CD4-positive, alpha-beta T cell treated with Interleukin-15 for 4 hours (primary cell): ENCODE measurements around the gene VGF.
A peak's percentile ranks its signal among the peaks of the same experiment; 100 is the strongest.

Experiments used
- DNase-seq: peaks from one replicate; pipeline ENCODE4 v3.0.0-alpha.2; 2020; ENCODE audit warnings: low spot score

VGF gene

GRCh38 chr7:101165958-101166647, 734 bp upstream of the VGF start:
- no peak for DNase-seq

GRCh38 chr7:101164071-101164840, 1.1 kb downstream of the VGF start:
- no peak for DNase-seq

DNA sequence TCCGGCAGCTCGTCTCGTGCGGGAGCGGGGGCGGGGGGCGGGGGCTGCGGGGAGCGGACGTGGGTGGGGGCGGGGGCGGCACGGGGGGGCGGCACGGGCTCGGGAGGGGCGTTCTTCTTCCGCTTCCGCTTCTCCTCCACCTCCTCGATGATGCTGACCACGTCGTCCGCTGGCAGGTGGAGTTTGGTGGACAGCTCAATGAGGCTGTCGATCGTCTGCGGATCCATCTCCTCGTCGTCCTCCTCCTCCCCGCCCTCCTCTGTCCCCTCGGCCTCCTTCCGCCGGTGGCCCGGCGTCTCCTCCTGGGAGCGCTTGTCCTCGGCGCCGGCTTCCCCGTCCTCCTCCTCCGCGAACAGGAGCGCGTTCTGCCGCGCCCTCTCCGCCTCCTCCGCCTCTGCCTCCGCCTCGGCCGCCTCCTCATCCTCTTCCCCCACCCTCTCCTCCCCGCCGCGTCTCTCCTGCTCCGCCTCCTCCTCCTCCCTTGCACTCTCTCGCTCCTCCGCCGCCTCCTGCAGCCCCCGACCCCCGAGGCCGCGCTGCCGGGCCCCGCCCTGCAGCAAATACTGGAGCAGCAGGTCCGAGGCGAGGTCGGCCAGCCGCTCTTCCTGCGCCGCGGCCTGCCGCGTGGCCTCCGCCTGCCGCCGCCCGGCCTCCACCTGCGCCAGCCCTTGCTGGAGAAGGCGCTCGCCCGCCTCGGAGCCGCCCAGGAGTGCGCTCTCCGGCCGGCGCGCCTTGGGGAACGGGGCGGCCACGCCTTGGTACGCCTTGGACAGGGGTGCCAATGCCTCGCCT, 1.9 kb downstream of the VGF start:
- DNase-seq: no peak

DNA sequence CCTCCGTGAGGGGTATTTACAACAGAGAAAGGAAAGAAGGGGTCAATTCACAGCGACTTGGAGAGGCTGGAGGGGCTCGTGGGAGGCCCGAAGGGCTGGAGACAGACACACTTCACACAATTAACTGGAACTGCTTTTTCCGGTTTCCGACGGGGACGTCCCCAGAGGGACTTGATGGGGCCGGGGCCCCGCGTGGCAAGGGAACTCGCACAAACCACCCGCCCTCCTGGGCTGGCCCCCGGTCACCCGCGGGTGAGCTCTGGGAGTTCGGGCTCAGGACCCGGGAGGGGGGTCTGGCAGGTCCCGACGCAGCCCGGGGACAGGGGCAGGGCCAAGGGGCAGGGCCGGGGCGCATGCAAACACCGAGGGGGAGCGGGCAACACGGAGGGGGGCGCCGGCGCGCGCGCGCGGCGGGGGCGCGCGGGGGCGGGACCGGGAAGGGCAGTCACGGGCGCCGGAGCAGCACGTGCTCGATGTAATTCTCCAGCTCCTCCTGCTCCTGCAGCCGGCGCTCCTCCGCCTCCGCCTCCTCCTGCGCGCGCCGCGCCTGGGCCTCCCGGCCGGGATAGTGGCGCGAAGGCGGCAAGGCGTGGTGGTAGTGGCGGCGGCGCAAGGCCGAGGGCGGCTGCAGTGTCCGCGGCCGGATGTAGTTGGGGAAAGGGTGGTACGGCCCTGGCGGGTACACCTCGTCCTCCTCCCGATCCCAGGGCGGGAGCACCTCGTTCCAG, 2.7 kb downstream of the VGF start:
- DNase-seq: no peak

DNA sequence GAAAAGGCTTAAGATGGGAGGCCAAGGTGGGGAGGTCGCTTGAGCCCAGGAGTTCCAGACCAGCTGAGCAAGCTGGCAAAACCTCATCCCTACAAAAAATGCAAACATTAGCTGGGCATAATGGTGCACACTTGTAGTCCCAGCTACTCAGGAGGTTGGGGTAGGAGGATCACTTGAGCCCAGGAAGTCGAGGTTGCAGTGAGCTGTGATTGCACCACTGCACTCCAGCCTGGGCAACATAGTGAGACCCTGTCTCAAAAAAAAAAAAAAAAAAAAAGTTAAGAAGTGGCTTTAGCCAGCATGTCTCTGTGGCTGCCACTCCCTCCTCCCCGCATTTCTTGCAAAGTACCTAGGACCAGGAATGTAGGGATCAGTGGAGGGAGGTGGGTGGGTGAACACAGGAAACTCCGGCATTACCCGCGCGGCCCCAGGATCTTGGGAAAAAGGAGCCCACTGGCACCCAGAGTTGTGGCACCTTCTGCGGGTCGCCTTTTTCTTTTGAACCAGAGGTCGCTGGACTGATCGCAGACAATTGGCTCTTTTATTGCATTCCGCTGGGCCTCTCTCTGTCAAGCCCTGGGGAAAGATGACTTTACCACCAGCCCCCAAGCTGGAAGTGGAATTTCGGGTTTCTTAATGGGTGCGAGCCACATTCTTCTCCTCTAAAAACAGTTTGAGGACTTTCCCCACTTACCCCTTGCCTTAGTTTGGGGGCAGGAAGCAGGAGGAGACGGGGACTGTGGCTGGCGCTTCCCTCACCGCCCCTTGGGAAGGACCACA, 3.5 kb downstream of the VGF start:
- no peak for DNase-seq

DNA sequence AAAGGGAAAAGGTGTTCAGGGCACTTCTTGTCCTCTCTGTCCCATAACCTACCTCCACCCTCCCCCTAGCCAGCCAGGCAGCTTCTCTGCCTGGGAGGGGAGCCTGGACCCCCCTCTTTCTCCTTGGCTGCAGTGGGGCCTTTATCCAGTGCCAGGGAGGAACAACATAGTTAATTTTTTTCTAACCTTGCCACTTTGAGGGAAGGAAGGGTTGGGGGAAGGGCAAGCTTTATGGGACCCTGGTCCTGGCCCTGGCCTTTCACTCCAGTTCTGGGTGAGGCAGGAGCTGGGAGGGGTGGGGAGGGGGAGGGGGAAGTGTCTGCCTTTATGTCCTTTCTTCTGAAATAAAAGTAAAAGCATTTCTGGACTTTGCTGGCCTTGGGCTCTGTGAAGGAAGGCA, 4.5 kb downstream of the VGF start:
- no peak for DNase-seq

DNA sequence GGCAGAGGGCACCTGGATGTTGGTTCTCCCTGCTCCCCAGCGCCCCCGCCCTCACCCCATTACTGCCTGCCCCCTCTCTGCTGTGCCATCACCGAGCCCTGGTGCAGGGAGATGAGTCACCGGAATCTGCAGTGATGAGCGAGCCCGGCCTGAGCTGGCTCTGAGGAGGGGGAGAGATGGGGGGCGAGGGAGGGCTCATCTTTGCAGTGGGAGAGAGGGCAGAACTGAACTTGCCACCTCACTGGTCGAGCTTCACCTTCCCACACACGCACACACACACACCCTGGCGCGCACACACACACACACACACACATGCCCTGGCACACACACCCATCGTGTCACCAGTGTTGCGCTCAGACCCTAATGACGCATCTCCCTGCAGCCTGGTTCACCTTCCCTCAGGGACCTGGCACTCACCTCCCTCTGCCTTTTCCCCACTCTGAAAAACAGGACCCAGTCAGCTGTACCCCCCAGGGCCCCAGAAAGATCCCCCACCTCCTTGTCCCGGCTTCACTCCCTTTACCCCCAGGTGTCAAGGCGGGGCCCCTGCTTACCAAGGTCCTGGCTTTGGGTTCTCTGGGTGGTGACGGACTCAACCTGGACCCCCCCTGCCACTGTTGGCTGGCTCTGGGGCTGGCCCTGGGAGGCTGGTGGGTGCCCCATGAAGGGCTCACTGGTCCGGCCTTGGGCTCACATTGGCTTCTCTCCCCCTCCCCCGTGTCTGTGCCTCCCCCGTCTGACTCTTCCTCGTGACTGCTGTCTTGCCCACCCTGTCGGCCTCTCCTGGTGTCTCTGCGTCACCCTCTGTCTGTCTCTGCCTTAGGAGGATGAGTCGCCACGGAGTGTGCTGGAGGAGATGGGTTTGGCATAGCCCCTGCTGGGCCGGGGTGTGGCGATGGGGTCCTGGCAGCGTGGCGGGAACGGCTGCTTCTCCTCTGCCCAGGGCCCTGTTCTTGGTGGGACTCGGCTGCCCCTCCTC, 5.4 kb downstream of the VGF start:
- DNase-seq: no peak

DNA sequence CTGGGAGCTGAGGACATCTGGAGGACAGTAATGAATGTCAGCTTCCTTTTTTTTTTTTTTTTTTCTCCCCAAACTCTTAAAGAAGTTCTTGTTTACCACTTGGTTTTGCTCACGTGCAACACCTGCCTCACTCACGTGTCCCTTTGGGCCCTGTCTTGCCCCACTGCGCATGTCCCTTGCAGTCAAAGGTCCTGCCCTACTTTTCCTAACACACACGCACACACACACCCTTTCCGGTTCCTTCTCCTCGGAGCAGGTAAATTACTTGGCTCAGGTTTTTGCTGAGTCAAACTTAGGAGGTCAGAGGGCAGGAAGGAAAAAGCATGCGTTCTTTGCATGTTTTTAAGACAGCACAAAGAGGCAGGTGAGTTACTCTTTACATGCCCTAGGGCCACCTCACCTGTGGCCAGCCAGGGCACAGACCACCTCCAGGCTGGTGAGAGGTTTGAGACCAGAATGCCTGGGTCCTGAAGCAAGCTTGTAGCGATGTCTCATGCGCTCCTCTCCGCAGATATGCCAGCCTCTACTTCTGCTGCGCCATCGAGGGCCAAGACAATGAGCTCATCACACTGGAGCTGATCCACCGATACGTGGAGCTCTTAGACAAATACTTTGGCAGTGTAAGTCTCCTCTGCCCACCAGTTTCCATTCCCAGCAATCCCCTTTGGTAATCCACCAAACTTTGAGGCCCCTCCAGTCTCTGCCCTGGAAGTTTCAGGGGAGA, 8.3 kb downstream of the VGF start:
- no peak for DNase-seq

GRCh38 chr7:101156277-101156676, 9.1 kb downstream of the VGF start:
- no peak for DNase-seq

DNA sequence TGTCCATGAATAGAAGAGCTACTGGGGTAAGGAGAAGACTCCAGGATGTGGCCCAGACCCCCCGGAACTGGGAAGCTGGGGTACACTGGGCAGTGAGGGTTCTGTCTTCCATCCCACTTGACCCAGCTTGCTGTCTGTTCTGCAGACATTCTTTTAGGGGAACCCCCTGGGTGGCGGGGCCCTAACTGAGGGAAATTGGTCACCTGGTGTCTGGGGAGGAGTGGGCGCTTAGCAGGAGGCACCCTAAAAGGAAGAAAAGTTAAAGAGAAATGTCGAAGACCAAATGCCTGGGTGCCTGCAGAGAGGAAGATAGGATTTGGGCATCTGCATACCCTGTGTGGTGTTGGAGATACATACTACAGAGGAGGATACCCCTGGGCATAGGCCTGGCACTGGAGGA, 10.1 kb downstream of the VGF start:
- DNase-seq: no peak

DNA sequence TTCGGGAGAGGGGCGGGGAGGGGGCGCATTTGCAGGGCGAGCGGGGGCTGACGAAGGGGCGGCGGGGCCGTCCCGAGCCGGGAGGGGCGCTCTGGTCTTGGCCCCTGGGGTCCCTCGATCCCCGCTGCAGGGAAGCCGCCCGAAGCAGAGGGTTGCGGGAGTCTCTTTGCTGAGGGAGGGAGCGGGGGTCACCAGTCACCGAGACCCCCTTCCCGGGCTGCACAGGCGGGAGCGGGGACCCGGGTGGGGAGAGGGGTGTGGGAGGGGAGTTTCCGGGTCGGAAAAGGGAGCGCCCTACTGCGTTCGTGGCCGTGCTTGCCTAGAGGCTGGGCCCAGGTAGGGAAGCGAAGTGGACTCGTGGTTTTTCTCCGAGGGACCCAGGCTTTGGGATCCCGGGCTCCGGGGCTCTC, 10.7 kb downstream of the VGF start:
- DNase-seq: no peak

DNA sequence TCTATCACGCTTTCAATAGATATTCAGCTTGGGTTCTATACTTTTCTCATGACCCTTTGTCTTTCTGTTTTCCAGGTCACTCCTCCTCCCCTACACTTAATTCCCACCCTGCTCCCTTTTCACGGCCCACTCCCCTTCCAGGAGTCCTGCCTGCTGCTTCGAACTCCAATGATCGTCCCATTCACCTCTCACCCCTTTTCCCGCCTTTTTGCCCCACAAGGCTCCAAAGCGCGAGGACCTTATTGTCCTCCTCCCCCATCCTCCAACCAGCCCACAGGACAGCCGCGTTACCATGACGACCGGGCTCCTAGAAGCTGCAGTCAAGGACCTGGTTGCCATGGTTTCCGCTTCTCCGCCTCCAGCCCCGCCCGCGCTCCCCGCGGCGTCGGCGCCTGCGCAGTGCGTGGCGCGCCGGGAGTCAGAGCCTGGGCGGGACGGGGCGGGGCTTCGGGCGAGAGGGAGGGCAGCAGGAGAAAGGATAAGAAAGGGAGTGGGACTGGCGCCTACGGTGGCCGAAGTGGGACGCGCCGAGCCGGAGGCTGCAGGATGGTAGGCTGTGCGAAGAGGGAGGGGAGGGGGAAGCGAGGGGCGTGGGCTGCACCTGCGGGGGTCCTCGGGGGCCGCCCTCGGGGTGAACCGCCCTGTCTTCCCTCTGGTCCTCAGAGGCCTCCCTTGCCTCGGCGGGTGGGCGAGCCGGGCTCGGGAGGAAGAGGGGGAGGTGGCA, 11.2 kb downstream of the VGF start, which contains the start of gene AP1S1:
TSS of gene AP1S1 (plus strand) at position 508 of the 724 bp plus-strand sequence. CDS start at position 547, 39 bp downstream.
- peak; percentile 96 for DNase-seq

GRCh38 chr7:101151908-101152651, 13.3 kb downstream of the VGF start:
- DNase-seq: no peak

- no peak for DNase-seq
Measured at GRCh38 chr7:101140746-101141382, 24.5 kb downstream of the VGF start.

GRCh38 chr7:101140339-101140699, 25.1 kb downstream of the VGF start:
- no peak for DNase-seq

DNA sequence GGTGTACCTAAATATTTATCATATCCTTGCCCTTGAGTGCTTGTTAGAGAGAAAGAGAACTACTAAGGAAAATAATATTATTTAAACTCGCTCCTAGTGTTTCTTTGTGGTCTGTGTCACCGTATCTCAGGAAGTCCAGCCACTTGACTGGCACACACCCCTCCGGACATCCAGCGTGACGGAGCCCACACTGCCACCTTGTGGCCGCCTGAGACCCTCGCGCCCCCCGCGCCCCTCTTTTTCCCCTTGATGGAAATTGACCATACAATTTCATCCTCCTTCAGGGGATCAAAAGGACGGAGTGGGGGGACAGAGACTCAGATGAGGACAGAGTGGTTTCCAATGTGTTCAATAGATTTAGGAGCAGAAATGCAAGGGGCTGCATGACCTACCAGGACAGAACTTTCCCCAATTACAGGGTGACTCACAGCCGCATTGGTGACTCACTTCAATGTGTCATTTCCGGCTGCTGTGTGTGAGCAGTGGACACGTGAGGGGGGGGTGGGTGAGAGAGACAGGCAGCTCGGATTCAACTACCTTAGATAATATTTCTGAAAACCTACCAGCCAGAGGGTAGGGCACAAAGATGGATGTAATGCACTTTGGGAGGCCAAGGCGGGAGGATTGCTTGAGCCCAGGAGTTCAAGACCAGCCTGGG, 27.0 kb downstream of the VGF start:
- DNase-seq: peak; percentile 89

DNA sequence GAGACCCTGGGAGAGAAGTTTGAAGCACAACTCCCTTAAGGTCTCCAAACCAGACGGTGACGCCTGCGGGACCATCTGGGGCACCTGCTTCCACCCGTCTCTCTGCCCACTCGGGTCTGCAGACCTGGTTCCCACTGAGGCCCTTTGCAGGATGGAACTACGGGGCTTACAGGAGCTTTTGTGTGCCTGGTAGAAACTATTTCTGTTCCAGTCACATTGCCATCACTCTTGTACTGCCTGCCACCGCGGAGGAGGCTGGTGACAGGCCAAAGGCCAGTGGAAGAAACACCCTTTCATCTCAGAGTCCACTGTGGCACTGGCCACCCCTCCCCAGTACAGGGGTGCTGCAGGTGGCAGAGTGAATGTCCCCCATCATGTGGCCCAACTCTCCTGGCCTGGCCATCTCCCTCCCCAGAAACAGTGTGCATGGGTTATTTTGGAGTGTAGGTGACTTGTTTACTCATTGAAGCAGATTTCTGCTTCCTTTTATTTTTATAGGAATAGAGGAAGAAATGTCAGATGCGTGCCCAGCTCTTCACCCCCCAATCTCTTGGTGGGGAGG, 27.6 kb downstream of the VGF start:
- no peak for DNase-seq
